IMR-90 (cell line): Measurements from ENCODE around the gene HCN3. TPM values are rescaled to one million over a fixed set of nuclear protein-coding genes. Genes with fewer than 3 reads are reported as not detected.

Experiments
- ATAC-seq: fragments of 200-7000 bp; cut with Tn5 transposase; 2 replicates; pipeline ENCODE4 v1.9.1; 2020; ENCODE audit warnings: low read depth, mild to moderate bottlenecking, moderate library complexity
- BruUV-seq: library from RNA; stranded (reverse); fragments of 400-500 nt; replicated peaks from 2 replicates; lab custom pipeline; 2021; lab: Mats Ljungman, UMichigan
- CTCF ChIA-PET: fragments of 300-600 bp; formaldehyde crosslinking; extraction: SDS; loops from one replicate; lab custom pipeline; 2021; ENCODE audit warnings: antibody characterized with exemption; lab: Yijun Ruan, JAX
- POLR2A ChIA-PET: fragments of 300-600 bp; sonication (Branson Sonifier 250); formaldehyde crosslinking; loops from one replicate; lab custom pipeline; 2022; ENCODE audit warnings: antibody characterized with exemption; ENCODE audit not compliant: unreplicated experiment; lab: Charles Lee
- DNase-seq: peaks from one replicate; pipeline ENCODE4 v3.0.0; 2013
- H2AFZ ChIP-seq: replicated peaks from 2 replicates; pipeline ENCODE3; 2013; ENCODE audit warnings: low read length, mild to moderate bottlenecking; ENCODE audit not compliant: poor library complexity
- H2AK5ac ChIP-seq: 2 replicates; pipeline ENCODE4 v1.6.1; 2013; ENCODE audit warnings: low read depth, low read length, inconsistent platforms
- H2AK9ac ChIP-seq: replicated peaks from 2 replicates; pipeline ENCODE3; 2013; ENCODE audit warnings: mild to moderate bottlenecking, low read depth, low read length, moderate library complexity; ENCODE audit not compliant: poor library complexity
- H2BK120ac ChIP-seq: 2 replicates; pipeline ENCODE4 v1.6.1; 2013; ENCODE audit warnings: low read depth, low read length, inconsistent platforms
- H2BK15ac ChIP-seq: 3 replicates; pipeline ENCODE4 v1.6.1; 2013; ENCODE audit warnings: low read depth, low read length, inconsistent platforms
- H2BK20ac ChIP-seq: 2 replicates; pipeline ENCODE4 v1.6.1; 2013; ENCODE audit warnings: low read depth, mild to moderate bottlenecking, inconsistent platforms, low read length, moderate library complexity
- H2BK5ac ChIP-seq: 2 replicates; pipeline ENCODE4 v1.6.1; 2013; ENCODE audit warnings: mild to moderate bottlenecking, low read depth, low read length, inconsistent platforms; ENCODE audit not compliant: poor library complexity, severe bottlenecking
- H3K14ac ChIP-seq: replicated peaks from 2 replicates; pipeline ENCODE4 v1.6.1; 2013; ENCODE audit warnings: low read depth, low read length, inconsistent platforms
- H3K18ac ChIP-seq: 2 replicates; pipeline ENCODE4 v1.6.1; 2013; ENCODE audit warnings: low read depth, low read length, control low read depth
- H3K23ac ChIP-seq: 2 replicates; pipeline ENCODE4 v1.6.1; 2013; ENCODE audit warnings: low read depth, low read length, inconsistent platforms
- H3K27ac ChIP-seq: 2 replicates; pipeline ENCODE4 v1.5.1; 2013; ENCODE audit warnings: mild to moderate bottlenecking, control low read depth, low read length; ENCODE audit not compliant: insufficient read depth
- H3K27me3 ChIP-seq: 2 replicates; pipeline ENCODE4 v1.6.1; 2013; ENCODE audit warnings: low read length; ENCODE audit not compliant: control insufficient read depth, insufficient read depth
- H3K36me3 ChIP-seq: 2 replicates; pipeline ENCODE4 v1.6.1; 2013; ENCODE audit warnings: low read length, mixed read lengths; ENCODE audit not compliant: control insufficient read depth, insufficient read depth
- H3K4ac ChIP-seq: 2 replicates; pipeline ENCODE4 v1.6.1; 2013; ENCODE audit warnings: low read depth, low read length, inconsistent platforms
- H3K4me1 ChIP-seq: 2 replicates; pipeline ENCODE4 v1.6.1; 2013; ENCODE audit warnings: low read length, mixed read lengths; ENCODE audit not compliant: control insufficient read depth, insufficient read depth
- H3K4me2 ChIP-seq: 2 replicates; pipeline ENCODE4 v1.6.1; 2013; ENCODE audit warnings: low read depth, mild to moderate bottlenecking, control low read depth, low read length, moderate library complexity
- H3K4me3 ChIP-seq: 2 replicates; pipeline ENCODE4 v1.5.1; 2013; ENCODE audit warnings: low read depth, mild to moderate bottlenecking, control low read depth, low read length, moderate library complexity; ENCODE audit not compliant: insufficient read depth
- H3K56ac ChIP-seq: 2 replicates; pipeline ENCODE4 v1.6.1; 2013; ENCODE audit warnings: low read length, inconsistent platforms; ENCODE audit not compliant: insufficient read depth; ENCODE audit errors: extremely low read depth
- H3K79me1 ChIP-seq, 2 experiments: 2 replicates each; pipeline ENCODE4 v1.6.1; 2013; ENCODE audit warnings: low read length in 2 of 2, inconsistent platforms in 1 of 2, low read depth in 1 of 2
- H3K9ac ChIP-seq: 2 replicates; pipeline ENCODE4 v1.6.1; 2013; ENCODE audit warnings: low read depth, low read length, control low read depth
- H3K9me1 ChIP-seq: 2 replicates; pipeline ENCODE4 v1.6.1; 2013; ENCODE audit warnings: low read length, inconsistent platforms; ENCODE audit not compliant: insufficient read depth
- H3K9me3 ChIP-seq: 2 replicates; pipeline ENCODE4 v1.6.1; 2013; ENCODE audit warnings: low read length; ENCODE audit not compliant: control insufficient read depth, insufficient read depth
- H4K20me1 ChIP-seq: 2 replicates; pipeline ENCODE4 v1.6.1; 2013; ENCODE audit warnings: low read length, inconsistent platforms; ENCODE audit not compliant: insufficient read depth
- H4K5ac ChIP-seq: 2 replicates; pipeline ENCODE4 v1.6.1; 2013; ENCODE audit warnings: mild to moderate bottlenecking, low read depth, low read length, control low read depth
- H4K8ac ChIP-seq, 2 experiments: 2 replicates each; pipeline ENCODE4 v1.6.1; 2013; ENCODE audit warnings: low read depth in 2 of 2, low read length in 2 of 2, control low read depth in 1 of 2, inconsistent platforms in 1 of 2
- H4K91ac ChIP-seq: 2 replicates; pipeline ENCODE4 v1.6.1; 2013; ENCODE audit warnings: low read depth, low read length, inconsistent platforms; ENCODE audit not compliant: insufficient read depth
- CEBPB ChIP-seq: IDR thresholded peaks from 2 replicates; pipeline ENCODE4 v1.6.1; 2012; ENCODE audit warnings: low read depth, low read length, improper control_type of control experiment
- CHD1 ChIP-seq: IDR thresholded peaks from 2 replicates; pipeline ENCODE4 v1.6.1; 2012; ENCODE audit warnings: low read depth, low read length, improper control_type of control experiment
- MAFK ChIP-seq: IDR thresholded peaks from 2 replicates; pipeline ENCODE4 v1.6.1; 2012; ENCODE audit warnings: low read depth, low read length, improper control_type of control experiment
- MXI1 ChIP-seq: IDR thresholded peaks from 2 replicates; pipeline ENCODE4 v1.6.1; 2012; ENCODE audit warnings: low read depth, mild to moderate bottlenecking, low read length, moderate library complexity, borderline replicate concordance
- NFE2L2 ChIP-seq: fragments of 150-350 bp; IDR thresholded peaks from 2 replicates; pipeline ENCODE4 v1.6.1; 2016; ENCODE audit warnings: low read depth, mild to moderate bottlenecking, low read length
- POLR2A ChIP-seq: IDR thresholded peaks from 2 replicates; pipeline ENCODE4 v1.6.1; 2012; ENCODE audit warnings: mild to moderate bottlenecking, low read depth, low read length
- RCOR1 ChIP-seq: IDR thresholded peaks from 2 replicates; pipeline ENCODE4 v1.6.1; 2012; ENCODE audit warnings: mild to moderate bottlenecking, low read length, improper control_type of control experiment; ENCODE audit not compliant: insufficient replicate concordance
- RFX5 ChIP-seq: IDR thresholded peaks from 2 replicates; pipeline ENCODE4 v1.8.0; 2012; ENCODE audit warnings: low read depth, mild to moderate bottlenecking, low read length, moderate library complexity
- SMC3 ChIP-seq: fragments of 150-350 bp; IDR thresholded peaks from 2 replicates; pipeline ENCODE4 v1.6.1; 2016; ENCODE audit warnings: low read depth, mild to moderate bottlenecking, antibody characterized with exemption, low read length, moderate library complexity
- WGBS, 2 experiments: methylation state at CpG; one replicate each; pipeline versions ENCODE4 v1.1.5 to v1.1.7; 2013; ENCODE audit warnings: missing lambda C conversion rate in 2 of 2; ENCODE audit not compliant: insufficient read length in 1 of 2; ENCODE audit errors: extremely low coverage in 2 of 2; 5-methylcytosine and 5-hydroxymethylcytosine counted together
- dilution Hi-C: fragments of 300-500 bp; cut with HindIII; formaldehyde crosslinking; loops from one replicate; pipeline ENCODE4 v1.14.3; 2018; ENCODE audit warnings: low sequenced_read_pairs; ENCODE audit not compliant: unreplicated experiment
- in situ Hi-C: fragments of 300-500 bp; cut with MboI; formaldehyde crosslinking; loops from 3 replicates; pipeline ENCODE4 v1.14.3; 2019; ENCODE audit warnings: low sequenced_read_pairs, inconsistent platforms, mixed read lengths
- intact Hi-C: fragments of 100-400 bp; cut with micrococcal nuclease; formaldehyde crosslinking; loops from 2 replicates; pipeline ENCODE4 v1.10.0; 2022
- polyA plus RNA-seq, 3 experiments: library from polyadenylated mRNA; depleted of rRNA; stranded (reverse); fragments of >200 nt; gene quantifications; 2 replicates each; pipeline ENCODE4 v1.2.3, GENCODE V29; 2012; ENCODE audit warnings: low replicate concordance in 1 of 3
- total RNA-seq: library from RNA; depleted of rRNA; stranded (reverse); fragments of >200 nt; gene quantifications from 2 replicates; pipeline ENCODE4 v1.2.3, GENCODE V29; 2012
- TF ChIP-seq, protein P1 (sequence below): fragments of 150-350 bp; IDR thresholded peaks from 2 replicates; pipeline ENCODE4 v1.6.1; 2017; ENCODE audit warnings: mild to moderate bottlenecking, antibody characterized with exemption, low read length, low read depth

HCN3 gene
- total and polyA plus RNA-seq, 2 of the 4 experiments (the other 2 are of a cell fraction): 0.36 to 2.7 TPM

GRCh38 chr1:155261852-155262673 is 15.2 kb upstream of the HCN3 start, which contains the start of gene SCAMP3:
SCAMP3 (minus strand) TSS chr1:155262360; CDS start chr1:155262151, 209 bp downstream.
- H3K79me1 ChIP-seq: peaks cover 18 to 24% of the 10 kb centered on the region in 2 experiments
- ATAC-seq: peak; percentile 95
- H3K14ac ChIP-seq: peak within 1 kb of the TSS; percentile 81
- peak within 1 kb of the TSS; percentile 4; the same call in 1 of the 2 replicates for H3K18ac ChIP-seq
- no peaks in the 10 kb centered on the region for H3K9me3 ChIP-seq
- H2BK5ac ChIP-seq: peak within 1 kb of the TSS; percentile 62
- peak; percentile 99 for DNase-seq
- no peaks in the 10 kb centered on the region for H3K27me3 ChIP-seq
- BruUV-seq: no TSS peak
- H3K9ac ChIP-seq: peak within 1 kb of the TSS; percentile 74
- CTCF ChIA-PET: interaction anchor here (0.8 to 1.3 kb wide), 2 partner anchors 11 to 12 kb away, joined by 3 to 5 read pairs; partner anchors contain the start of gene CLK2
- peak within 1 kb of the TSS; percentile 91 for H3K23ac ChIP-seq
- no peak within 1 kb of the TSS for H2BK15ac ChIP-seq
- H3K36me3 ChIP-seq: peaks cover 33% of the 10 kb centered on the region
- H2AK5ac ChIP-seq: peak within 1 kb of the TSS; percentile 63
- peaks cover 2% of the 10 kb centered on the region for H3K4me1 ChIP-seq
- H2BK120ac ChIP-seq: no peak within 1 kb of the TSS
- intact Hi-C loops: loop anchor here (5.0 kb wide), 1 partner anchor 45 kb away; the partner anchor contains the start of gene FDPS
- H3K27ac ChIP-seq: peak within 1 kb of the TSS; percentile 70
- in situ Hi-C loops: no loop called here
- peak within 1 kb of the TSS; percentile 77 for H3K56ac ChIP-seq
- peak within 1 kb of the TSS; percentile 83 for H3K4me2 ChIP-seq
- H4K20me1 ChIP-seq: no peaks in the 10 kb centered on the region
- H4K8ac ChIP-seq: peak within 1 kb of the TSS; percentile 59 to 96
- POLR2A ChIA-PET: interaction anchor here (0.5 kb wide), 1 partner anchor 21 kb away, joined by 4 read pairs; a partner anchor contains a TSS
- dilution Hi-C loops: no loop called here
- TF ChIP-seq MXI1 (peak; percentile 43; the same call in 1 of the 2 replicates), CEBPB (no peak), MAFK (no peak), POLR2A (peak; percentile 82; the same call in 1 of the 2 replicates), SMC3 (no peak), CHD1 (no peak), NFE2L2 (no peak), RCOR1 (no peak), RFX5 (no peak)
- TF ChIP-seq, protein P1, sequence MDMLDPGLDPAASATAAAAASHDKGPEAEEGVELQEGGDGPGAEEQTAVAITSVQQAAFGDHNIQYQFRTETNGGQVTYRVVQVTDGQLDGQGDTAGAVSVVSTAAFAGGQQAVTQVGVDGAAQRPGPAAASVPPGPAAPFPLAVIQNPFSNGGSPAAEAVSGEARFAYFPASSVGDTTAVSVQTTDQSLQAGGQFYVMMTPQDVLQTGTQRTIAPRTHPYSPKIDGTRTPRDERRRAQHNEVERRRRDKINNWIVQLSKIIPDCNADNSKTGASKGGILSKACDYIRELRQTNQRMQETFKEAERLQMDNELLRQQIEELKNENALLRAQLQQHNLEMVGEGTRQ: peak; percentile 99
- H3K4ac ChIP-seq: peak within 1 kb of the TSS; percentile 81
- peak within 1 kb of the TSS; percentile 77 for H4K5ac ChIP-seq
- peak within 1 kb of the TSS; percentile 65 for H3K4me3 ChIP-seq
- H4K91ac ChIP-seq: peak within 1 kb of the TSS; percentile 18
- peak within 1 kb of the TSS; percentile 96 for H2AK9ac ChIP-seq
- peaks cover 4% of the 10 kb centered on the region; the same call in 1 of the 2 replicates for H3K9me1 ChIP-seq
- peak within 1 kb of the TSS; percentile 84 for H2AFZ ChIP-seq
- H2BK20ac ChIP-seq: no peak within 1 kb of the TSS
- WGBS, 2 experiments: 1% methylated on average over 39 of the region's 47 CpGs; no CpG with 5 or more reads in 1 of the 2 experiments
